HG02885 (cell line): Measurements from ENCODE around the gene ILK.
A peak's percentile ranks its signal among the peaks of the same experiment; 100 is the strongest.

ENCODE experiments used
- ATAC-seq: cut with Tn5 transposase; IDR thresholded peaks from one replicate; pipeline ENCODE4 v1.9.1; 2021; ENCODE audit warnings: mild to moderate bottlenecking; ENCODE audit not compliant: unreplicated experiment, poor library complexity

Gene ILK

DNA sequence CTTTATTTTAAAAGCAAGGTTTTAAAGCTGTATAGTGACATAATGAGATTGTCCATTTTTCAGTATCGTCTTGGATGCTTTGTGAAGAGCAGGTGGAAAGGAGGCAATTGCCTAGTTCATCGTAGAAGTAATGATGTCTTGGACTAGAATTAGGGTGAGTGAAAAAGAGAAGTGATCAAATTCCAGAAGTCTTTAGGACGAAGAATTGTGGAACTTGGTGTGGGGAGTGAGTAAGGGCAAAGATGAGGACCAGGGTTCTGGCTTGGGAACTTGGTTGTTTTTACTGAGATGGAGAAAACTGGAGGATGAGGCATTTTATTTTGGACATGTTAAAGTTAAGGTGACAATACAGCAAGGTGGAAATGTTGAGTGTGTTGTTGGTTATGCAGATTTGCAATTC lies 1.2 kb downstream of the ILK start:
- no peak for ATAC-seq

DNA sequence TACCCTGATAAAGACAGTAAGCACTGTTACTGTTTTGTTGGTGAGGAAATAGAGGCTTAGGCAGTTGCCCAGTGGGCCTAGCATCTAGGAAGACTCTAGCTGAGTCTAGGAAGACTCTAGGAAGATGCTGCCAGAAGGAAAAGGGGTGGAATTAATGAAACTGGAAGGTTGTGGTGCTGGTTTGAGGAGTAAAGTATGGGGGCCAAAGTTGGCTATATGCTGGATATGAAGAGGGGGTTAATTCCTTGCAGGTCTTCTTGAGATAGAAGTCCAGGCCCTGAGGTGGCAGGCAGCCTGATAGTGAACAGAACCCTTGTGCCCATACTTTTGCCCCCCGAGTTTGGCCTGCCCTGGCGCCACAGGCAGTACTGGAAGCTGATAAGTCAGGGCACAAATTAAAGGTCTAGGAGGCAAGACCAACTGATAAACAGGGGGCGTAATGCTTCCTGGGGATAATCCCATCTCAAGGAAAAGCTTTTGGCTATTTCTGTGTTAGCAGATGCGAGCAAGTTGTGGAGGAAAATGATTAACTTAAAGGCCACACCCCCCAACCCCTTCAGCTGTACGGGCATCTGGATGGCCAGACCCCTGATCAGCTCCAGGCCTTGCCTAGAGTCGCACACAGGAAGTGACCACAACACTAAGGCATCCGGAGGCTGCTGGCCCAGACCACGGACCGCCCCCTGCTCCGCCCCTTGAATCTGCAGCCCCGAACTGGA lies 3.1 kb downstream of the ILK start:
- ATAC-seq: peak; percentile 46

DNA sequence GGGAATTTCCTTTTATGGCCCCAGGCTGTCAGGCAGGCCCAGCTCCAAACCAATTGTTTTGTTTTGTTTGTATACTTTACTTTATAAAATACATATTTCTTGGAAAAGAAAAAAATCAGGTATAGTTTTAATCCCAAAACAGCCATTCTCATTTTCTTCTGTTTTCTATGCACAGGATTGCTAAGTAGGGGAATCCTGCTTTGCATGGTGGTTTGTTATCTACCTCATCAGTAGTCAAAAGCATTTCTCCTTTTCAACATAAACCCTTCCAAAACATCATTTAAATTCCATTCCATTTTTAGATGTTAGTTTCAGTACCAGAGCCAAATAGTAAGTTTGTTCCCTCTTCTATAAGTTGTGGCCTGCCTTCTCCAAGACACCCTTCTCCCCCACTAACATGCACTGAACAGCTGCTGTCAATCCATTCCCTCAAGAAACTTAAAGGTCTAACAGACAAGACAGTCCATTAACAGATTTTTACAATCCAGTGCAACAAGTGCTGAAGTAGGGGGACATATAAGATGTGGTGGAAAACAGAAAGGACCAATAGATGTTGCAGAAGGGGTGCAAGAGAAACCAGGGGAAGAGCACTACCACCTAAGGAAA lies 3.7 kb downstream of the ILK start:
- no peak for ATAC-seq

DNA sequence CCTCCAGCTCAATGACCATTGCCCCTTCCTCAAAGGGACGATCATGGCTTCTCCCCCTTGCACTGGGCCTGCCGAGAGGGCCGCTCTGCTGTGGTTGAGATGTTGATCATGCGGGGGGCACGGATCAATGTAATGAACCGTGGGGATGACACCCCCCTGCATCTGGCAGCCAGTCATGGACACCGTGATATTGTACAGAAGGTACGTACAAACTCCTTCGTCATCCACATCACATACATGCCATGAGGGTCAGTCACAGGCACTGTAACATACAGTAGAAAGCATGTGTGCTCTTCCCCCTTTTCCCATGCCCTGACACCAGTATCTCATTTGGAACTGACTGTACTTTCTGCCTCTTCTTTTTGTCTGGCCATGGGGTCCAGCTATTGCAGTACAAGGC lies 4.4 kb downstream of the ILK start:
- no peak for ATAC-seq

DNA sequence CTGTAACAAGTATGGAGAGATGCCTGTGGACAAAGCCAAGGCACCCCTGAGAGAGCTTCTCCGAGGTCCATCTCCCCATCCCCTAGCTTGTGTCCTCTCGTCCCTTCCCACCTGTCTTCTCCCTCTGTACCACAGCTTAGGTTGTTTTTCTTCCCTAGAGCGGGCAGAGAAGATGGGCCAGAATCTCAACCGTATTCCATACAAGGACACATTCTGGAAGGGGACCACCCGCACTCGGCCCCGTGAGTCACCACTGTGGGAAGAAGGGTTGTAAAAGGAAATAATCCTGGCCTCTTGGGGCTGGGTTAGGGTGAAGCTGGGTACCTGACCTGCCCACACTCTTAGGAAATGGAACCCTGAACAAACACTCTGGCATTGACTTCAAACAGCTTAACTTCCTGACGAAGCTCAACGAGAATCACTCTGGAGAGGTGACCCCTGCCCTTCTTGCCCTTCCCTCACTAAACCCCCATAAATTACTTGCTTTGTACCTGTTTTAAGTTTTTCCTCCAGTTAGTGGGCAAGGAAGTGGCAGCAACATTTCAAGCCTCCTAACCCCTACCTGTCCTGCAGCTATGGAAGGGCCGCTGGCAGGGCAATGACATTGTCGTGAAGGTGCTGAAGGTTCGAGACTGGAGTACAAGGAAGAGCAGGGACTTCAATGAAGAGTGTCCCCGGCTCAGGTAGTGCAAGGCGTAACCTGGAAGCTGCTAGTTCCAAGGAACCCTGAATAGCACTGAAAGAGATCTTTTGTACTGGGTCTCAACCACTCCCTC lies 5.3 kb downstream of the ILK start:
- ATAC-seq: no peak

DNA sequence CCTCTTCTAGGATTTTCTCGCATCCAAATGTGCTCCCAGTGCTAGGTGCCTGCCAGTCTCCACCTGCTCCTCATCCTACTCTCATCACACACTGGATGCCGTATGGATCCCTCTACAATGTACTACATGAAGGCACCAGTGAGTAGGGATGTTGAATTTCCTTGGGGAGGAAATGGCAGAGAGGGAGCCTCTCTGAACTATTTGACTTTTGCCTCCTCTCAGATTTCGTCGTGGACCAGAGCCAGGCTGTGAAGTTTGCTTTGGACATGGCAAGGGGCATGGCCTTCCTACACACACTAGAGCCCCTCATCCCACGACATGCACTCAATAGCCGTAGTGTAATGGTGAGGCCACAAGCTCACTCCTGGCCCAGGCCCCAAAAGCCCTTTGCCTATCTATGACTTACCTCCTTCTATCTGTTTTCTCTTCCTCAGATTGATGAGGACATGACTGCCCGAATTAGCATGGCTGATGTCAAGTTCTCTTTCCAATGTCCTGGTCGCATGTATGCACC lies 6.0 kb downstream of the ILK start:
- no peak for ATAC-seq

DNA sequence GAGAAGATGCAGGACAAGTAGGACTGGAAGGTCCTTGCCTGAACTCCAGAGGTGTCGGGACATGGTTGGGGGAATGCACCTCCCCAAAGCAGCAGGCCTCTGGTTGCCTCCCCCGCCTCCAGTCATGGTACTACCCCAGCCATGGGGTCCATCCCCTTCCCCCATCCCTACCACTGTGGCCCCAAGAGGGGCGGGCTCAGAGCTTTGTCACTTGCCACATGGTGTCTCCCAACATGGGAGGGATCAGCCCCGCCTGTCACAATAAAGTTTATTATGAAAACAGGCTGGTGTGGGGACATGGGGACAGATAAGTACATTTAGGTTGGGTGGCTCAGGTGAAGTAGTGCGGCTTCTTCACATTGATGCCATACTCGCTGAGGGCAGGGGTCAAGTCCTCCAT lies 7.0 kb downstream of the ILK start:
- ATAC-seq: no peak

DNA sequence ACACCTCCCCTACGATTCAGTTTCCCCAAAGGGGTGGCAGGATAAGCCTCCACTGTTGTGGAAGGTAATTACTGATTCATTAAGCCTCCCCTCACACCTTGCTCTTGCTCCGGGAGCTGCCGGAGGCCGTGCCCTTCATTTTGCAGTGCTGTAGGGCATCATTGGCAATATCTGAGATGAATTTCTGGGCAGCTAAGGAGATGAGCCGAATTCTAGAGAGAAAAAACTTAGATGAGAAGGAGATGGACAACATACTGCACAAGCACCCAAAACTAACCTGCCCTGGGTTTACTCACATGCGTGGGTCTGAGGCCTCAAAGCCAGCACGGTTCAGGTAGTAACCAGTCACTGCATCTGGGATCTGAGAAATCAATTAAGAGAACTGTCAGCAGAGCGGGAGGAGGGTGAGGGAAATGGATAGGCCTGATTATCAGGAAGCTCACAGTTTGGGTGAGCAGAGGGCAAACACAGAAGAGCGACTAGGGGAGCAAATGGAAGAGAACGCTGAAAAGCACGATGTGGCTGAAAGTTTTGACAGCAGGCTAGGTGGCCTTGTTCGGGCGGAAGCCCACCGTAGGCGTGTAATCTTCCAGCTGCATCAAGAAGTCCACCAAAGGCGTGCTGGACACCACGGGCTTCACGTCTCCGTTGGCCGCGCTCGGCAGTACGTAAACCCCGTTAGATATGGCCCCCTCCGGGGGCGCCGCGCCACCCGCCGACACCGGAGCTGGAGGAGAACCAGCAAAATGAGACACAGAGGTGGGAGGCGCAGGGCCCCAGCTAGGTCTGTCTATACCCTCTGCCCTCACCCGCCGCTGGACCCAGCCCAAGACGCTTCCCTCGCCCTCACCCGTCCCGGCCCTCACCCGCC lies 7.8 kb downstream of the ILK start:
- ATAC-seq: no peak

DNA sequence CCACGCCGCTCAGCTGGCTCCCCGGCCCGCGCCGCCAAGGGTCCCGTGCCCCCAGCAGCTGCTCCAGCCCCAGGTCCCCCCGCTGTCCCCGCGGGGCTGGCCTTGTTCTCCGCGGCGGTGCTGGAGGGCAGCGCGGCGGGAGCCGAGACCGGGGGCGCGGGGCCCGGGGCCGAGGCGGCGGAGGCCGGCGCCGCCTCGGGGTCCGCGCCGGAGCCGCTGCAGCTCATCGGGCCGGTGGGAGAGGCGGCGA lies 8.3 kb downstream of the ILK start:
- ATAC-seq: peak; percentile 17

DNA sequence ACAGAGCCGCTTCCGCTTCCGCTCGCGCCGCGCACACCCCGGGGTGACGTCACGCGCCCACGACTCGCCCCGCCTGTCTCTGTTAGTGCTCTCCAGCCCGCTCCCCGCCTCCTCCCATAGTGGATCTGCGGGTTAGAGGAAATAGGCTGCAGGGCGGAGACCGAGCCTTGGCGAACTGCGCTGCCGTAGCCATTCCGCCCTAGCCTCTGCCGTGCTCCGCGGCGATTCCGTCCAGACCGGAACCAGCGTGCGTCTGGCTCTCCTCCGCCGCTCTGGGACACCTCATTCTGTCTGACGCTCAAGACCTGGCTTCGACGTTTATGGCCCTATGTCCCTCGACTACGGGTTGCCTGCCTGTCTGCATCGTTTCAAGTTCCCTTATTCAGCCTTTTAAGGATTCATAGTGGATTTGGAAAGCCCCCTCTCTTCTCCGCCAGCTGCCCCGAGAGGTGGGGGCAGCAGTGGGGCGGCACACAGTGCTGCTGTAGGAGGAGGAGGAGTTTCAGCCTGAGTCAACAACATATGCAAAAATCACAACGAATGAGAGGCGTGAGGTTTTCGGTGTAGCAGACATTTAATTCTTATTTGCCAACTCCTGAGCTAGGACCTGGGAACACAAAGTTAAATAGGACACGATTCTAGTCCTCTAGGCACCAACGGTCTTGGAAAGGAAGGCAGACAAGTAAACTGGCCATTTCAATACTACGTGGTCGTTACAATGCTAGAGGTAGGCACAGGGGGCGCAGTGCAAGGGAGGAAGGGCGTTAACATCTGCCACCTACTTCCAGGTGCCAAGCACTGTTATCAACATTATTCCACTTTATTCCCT lies 8.9 kb downstream of the ILK start, which contains the start of gene TAF10:
TSS of gene TAF10 (minus strand) at position 4 of the 829 bp plus-strand sequence. CDS start 27 bp downstream, outside the sequence.
- peak; percentile 92 for ATAC-seq

DNA sequence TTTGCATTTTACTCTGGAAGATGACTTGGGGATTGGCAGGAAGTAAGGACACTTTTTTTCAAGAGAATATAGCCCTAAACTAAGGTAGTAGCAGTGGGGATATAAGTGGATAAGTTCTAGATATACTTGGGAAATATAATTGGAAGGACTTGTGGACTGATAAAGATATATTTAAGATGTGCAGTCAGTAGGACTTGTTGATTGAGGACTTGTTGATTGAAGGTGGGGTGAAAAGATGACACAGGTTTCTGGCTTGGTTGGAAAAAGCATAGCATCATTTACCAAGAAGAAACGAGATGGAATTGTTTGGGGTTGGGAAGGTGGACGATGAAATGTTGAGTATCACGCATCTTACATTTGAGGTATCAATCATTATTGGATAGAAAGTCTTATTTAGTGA lies 9.9 kb downstream of the ILK start:
- no peak for ATAC-seq

DNA sequence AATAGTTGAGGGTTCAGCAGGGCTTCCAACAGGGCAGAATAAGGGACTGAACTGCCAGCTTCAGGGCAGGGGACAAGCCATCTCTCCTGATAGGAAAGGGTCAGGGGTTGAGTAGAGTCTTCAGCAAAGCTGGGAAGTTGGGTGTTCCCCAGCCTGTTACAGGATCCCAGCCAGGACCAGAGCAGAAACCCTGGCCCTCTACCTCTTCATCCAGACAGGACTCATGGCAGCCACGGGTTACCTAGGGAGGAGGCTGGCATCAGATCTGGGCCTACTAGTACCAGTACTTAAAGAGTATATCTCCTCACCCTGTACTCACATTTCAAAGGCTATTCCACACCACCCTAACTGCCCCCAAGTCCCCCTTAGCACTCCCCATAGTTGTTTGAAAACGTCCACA lies 10.9 kb downstream of the ILK start:
- ATAC-seq: no peak

DNA sequence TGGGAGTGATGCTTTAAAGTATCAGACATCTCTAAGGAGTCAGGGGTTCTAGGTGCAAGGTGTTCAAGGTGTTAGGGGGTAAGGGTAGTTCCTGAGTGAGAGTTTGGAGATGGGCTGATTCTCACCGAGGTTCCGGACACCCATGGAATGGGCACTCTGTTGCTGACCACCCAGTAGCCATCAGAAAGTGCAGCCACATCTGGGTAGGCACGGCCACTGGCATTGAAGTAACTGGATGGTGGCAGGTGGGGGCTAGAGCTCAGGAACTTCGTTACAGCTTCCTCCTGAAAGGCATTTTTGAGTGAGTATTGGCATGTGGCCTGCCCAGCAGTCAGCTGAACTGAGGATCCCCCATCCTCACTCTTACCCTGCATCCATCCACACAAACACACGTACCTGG lies 11.5 kb downstream of the ILK start:
- ATAC-seq: no peak

DNA sequence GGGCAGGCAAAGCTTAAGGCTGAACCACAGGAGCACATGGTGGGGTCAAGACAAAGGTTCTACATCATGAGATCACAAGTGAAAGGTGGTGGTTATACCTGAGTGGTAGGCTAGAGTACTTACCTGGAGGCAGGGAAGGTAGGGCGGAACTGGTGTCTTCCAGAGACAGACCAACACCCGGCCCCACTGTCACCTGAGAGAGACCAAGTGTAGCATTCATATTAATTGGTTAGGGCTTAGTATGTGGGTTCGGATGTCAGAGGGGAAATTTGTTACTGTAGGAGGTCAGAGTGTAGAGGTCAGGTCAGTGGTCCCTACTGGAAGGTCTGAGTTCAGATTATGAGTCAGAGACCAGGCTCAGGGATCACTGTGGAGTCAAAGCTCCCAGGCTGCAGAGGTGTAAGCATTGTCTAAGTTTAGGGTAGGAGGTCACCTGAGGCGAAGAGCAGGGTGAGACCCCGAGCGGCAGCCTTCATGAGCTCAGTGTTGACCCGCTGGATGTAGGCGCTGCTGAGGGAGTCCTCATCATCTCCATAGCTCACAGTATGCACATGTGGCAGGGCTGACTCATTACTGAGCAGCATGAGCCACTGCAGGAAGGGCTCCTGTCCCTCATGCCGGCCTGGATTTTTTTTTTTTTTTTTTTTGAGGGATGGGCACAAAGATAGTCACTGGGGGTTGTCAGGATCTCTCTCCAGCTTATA lies 12.5 kb downstream of the ILK start:
- ATAC-seq: no peak

DNA sequence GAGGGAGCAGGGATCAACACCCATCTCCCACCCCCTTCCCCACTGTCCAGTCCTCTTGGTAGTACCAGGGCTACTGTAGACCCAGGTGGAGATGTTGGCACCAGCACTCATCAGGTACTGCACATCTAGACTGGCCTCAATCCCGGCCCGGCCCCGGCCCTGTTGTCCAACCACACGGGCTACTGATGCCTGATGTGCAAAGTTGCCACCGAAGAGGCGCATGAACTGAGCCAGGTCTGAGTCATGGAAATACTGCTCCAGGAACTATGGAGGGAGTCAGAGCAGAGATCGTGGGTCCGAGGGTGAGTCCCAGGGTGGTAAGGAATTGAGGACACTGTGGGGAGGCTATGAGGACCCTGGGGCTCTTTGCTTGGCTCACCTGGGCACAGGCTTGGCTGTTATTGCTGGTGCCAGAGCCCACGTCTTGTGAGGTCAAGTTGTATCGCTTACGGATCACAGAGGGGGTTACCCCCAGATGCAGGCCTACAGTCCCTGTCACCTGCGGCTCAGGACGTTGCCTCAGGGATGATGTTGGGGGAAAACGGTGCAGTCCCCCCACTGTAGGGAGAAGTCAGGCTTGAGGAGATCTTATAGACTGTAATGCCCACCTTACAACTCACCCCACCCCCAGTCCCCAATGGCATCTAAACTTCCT lies 13.1 kb downstream of the ILK start:
- ATAC-seq: no peak

DNA sequence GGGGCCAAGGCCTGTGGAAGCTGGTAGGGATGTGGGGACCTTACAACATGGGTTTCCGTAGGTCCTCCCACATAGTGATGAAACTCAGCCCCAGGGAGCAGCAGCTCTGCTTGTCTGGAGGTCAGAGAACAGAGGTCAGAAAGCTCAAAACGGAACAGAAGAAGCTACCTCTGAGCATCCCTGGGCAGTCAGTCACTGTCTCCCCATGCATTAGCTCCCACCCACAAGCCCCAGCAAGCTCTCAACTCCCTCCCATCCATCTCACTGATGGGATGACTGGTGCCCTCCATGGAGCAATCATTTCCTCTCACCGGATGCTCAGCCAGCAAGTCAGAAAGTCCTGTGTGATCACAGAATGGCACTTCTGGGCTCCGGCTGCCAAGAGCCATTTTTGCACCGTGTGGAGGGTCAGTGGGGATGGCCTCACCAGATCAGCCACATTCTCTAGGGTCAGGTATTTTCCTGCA lies 13.8 kb downstream of the ILK start:
- no peak for ATAC-seq

DNA sequence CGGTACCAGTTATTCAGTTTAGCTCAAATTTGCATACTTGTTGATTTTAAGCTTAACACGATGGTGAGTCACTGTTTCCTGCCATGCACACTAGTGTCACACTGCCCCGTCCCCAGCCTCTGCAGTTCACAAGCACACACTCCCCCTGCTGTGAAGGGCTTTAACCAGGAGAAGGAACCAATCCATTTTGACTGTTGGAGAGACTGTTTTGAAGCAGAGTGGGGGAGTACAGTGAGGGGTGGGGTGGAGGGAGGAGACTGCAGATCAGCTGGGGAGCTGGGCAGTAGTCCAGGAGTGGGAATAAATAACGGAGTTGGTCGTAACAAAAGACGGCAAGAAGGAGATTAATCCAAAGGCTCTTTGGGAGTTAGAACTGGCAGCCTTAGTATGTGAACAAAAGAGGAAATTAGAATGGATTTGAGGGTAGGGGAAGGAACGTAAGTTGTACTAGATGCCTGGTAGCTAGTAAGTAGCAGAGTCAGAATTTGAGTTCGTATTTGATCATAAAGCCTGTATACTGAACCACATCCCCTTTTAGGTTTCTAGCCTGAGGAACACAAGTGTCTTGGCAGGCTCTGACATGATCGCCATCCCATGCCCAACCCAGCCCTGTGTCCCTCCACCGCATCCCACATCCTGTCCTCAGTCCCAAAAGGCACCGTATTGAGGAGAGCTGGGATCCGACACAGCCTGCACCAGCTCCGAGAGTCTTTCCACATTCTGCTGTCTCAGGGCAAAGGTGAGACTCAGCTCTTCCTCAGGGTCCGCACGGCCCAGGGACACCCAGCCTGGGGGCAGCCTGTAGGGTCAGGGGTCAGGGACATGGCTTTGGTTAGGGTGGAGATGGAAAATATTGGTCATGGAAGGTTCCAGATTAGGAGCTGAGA lies 14.8 kb downstream of the ILK start:
- peak; percentile 18 for ATAC-seq
